HUDEP-2 (cell line): ENCODE measurements around the gene NCK1.
"Not testable (repeated sequence)": the region's sequence is repeated elsewhere in the genome, so short reads cannot be mapped to it uniquely, and the experiment has no call there.

Experiments
- DNase-seq, 76 experiments: peaks; one replicate each; lab custom pipeline; 2025; ENCODE audit not compliant: unreplicated experiment in 76 of 76; lab: John Stamatoyannopoulos, UW

The NCK1 gene

GRCh38 chr3:136860541-136860940, 1.5 kb upstream of the NCK1 start:
- DNase-seq, result no peak

- DNase-seq, result peak in 54 of 76 experiments; percentile 5 to 64 (median 34)
These were observed 762 bp downstream of the NCK1 start for GRCh38 chr3:136862617-136863322.

- no peak for DNase-seq
These were observed 7.3 kb downstream of the NCK1 start for GRCh38 chr3:136869282-136869681.

DNA sequence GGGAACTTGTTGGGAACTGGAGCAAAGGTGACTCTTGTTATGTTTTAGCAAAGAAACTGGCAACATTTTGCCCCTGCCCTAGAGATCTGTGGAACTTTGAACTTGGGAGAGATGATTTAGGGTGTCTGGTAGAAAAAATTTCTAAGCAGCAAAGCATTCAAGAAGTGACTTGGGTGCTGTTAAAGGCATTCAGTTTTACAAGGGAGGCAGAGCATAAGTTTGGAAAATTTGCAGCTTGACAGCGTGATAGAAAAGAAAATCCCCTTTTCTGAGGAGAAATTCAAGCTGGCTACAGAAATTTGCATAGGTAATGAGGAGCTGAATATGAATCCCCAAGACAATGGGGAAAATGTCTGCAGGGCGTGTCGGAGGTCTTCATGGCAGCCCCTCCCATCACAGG, 10.2 kb downstream of the NCK1 start:
- DNase-seq, result not testable (repeated sequence)

- not testable (repeated sequence) for DNase-seq
These were observed 17.5 kb downstream of the NCK1 start for GRCh38 chr3:136879510-136879909.

DNA sequence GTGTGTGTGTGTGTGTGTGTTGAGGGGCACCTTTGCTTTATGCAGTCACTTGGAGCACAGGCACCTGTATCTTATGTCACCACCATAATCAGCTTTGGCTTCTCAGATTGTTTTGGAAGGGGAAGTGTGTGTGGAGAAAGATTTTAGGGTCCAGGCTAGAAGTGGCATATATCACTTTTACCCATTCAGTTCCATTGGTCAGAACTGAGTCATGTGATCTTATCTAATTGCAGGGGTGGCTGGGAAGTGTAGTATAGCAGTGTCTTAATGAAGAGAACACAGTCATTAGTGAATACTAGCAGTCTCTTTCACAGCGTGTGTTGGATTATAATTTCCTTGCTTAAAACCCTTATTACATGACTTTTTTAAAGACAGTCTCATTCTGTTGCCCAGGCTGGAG, 20.6 kb downstream of the NCK1 start:
- DNase-seq, result peak in 1 of 76 experiments; percentile 14

DNA sequence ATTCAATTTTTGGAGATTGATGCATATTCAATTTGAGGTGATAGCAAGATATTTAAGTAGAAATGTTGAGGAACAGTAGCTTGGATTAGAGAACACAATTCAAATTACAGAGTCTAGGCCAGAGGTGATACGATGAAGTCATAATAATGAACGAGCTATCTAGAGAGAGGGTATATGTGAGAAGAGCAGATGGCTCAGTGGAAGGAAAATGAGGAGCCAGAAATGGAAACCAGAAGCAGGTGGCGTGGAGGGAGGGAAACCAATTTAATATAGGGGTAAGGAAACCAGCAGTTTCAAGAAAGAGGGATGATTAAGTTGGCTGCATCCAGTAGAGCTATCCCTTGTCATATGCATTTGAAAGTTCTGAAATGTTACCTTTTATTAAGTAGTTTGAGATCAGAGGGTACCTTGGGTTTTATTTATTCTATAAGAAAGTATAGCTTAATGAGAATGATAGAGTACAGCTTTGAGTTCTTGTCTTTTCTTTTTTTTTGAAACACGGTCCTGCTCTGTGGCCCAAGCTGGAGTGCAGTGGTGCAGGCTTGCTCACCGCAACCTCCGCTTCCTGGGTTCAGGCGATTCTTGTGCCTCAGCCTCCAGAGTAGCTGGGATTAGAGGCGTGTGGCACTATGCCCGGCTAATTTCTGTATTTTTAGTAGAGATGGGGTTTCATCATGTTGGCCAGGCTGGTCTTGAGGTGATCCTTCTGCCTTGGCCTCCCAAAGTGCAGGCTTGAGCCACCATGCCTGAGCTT, 22.1 kb downstream of the NCK1 start:
- DNase-seq, result no peak

DNA sequence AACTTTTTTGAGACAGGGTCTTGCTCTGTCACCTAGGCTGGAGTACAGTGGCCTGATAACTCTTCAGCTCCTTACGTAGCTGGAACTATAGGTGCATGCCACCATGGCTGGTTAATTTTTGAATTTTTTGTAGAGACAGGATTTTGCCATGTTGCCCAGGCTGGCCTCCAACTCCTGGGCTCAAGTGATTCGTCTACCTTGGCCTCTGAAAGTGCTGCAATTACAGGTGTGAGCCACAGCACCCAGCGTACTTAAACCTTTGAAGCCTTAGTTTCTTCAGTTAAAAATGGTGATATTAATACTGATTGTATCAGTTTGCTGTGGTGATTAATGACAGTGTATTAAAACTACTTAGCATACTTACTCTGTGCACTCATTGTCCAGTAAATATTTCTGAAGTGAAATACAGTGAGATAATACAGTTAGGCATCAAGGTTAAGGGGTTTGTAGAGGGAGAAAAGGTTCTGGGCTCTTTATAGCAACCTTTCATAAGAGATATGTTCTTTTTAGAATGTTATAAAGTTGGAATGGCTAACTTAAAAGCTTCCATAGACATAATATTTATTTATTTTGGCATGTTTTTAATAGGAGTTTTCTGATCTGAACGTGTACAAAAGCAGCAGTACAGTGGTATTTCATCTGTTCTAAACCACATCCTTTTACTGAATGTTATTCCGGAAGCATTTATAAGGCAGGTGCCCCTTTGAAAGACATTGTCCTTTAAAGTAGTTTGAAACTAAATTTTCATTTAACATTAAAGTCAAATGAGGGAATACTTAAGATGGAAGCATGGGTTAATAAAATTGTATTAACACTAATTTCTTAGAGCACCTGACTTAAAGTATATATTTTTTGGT, 23.6 kb downstream of the NCK1 start:
- DNase-seq, result no peak

DNA sequence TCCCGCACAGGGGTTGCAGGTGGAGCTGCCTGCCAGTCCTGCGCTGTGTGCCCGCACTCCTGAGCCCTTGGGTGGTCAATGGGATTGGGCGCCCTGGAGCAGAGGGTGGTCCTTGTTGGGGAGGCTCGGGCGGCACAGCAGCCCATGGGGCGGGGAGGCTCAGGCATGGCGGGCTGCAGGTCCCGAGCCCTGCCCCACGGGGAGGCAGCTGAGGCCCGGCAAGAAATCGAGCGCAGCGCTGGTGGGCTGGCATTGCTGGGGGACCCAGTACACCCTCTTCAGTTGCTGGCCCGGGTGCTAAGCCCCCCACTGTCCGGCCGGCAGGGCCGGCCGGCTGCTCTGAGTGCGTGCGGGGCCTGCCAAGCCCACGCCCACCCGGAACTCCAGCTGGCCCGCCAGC, 27.9 kb downstream of the NCK1 start:
- DNase-seq, result no peak

- no peak for DNase-seq
These were observed 30.2 kb downstream of the NCK1 start for GRCh38 chr3:136891934-136892855.

DNA sequence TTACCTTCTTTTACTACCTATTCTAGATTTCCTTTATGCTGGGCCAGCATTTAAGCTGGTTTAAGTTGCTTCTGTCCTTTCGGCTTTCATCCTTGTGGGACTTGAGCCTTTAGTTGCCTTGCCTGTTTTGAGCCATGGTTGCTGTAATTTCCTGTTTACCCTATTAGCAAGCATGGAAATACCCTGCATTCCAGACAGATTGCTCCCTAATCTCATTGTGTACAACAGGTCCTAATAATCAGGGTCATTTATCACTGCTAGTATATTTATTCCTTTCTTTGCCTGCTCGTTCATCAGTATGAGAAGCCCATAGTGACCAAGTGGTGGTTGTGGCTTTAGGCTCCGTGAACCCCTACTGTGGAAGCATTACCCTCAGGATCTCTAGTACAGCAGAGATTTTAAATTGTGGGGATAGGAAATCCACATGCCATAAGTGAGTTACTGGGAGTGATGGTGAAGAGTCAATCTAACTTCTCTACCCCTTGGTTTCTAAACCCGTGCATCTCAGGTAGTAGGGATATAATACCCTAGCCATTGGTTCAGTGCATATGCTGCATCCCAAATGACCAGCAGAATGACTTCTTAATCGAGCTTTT, 31.9 kb downstream of the NCK1 start:
- no peak for DNase-seq

- DNase-seq, result not testable (repeated sequence)
These were observed 35.2 kb downstream of the NCK1 start for GRCh38 chr3:136897171-136897570.

DNA sequence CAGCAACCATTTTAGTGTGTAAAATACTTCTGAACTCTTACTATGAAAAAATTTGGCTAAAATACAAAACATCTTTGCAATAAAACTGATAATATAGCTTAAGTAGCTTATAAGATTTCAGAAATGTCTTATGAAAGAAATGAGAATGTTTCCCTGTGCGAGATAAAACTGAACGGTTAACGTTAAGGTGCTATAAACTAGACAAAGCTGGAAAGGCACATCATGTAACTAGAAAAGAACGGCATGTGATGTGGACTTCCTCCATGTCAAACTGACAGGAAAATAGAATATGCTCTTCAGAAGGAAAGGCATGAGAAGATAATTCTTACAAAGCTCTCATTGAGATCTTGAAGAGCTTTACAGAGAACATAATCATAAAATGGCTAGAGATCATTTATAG, 36.5 kb downstream of the NCK1 start:
- DNase-seq, result no peak

- peak in 2 of 76 experiments; percentile 3 to 5 for DNase-seq
These were observed 36.9 kb downstream of the NCK1 start for GRCh38 chr3:136898954-136899353.

DNA sequence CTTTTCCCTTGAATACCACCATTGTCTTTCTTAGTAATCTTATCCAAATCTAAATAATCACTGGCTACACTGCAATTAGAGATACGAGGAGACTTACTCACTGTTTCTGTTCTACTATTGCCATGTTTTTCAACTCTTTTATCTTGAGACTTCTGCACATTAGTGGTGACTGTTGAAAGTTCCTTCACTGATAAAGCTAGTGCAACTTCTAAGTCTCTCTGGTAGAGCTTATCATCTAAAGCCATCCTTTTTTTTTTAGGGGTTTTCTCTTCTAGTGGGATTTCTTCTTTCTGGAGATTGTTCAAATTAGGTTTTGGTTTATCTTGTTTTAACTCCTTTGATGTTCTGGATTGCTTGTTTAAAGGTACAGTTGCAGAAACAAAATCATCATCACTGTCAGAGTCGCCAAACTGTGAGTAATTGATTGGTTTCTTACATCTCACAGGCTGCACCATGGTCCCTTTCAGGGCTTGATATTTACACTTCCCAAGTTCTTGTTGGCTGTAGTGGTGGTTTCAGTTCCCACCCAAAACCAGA, 37.7 kb downstream of the NCK1 start:
- peak in 32 of 76 experiments; percentile 1 to 79 (median 42) for DNase-seq

DNA sequence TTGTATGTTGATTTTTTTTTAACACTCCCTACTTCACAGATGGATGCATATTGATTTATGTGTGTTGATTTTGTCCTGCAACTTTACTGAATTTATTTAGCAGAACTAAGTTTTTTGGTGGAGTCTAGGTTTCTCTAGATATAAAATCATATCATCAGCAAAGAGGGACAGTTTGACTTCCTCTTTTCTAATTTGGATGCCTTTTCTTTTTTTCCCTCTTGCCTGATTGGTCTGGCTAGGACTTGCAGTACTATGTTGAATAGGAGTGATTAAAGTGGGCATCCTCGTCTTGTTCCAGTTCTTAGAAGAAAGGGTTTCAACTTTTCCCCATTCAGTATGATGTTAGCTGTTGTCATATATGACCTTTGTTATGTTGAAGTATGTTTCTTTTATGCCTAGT, 38.7 kb downstream of the NCK1 start:
- DNase-seq, result peak in 3 of 76 experiments; percentile 3 to 11 (median 8)

- DNase-seq, result no peak
These were observed 39.4 kb downstream of the NCK1 start for GRCh38 chr3:136901391-136901790.

DNA sequence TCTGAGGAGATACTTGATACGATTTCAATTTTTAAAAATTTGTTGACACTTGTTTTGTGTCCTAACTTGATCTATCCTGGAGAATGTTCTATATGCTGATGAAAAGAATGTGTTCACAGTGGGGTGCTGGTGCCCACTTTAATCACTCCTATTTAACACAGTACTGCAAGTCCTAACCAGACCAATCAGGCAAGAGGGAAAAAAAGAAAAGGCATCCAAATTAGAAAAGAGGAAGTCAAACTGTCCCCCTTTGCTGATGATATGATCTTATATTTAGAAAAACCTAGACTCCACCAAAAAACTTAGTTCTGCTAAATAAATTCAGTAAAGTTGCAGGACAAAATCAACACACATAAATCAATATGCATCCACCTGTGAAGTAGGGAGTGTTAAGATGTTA, 40.5 kb downstream of the NCK1 start:
- peak in 3 of 76 experiments; percentile 3 to 9 (median 4) for DNase-seq

GRCh38 chr3:136903899-136904298, 41.9 kb downstream of the NCK1 start:
- DNase-seq, result no peak
